HG03280 (cell line): ENCODE measurements around the gene HSPG2.

Source experiments
- ATAC-seq: cut with Tn5 transposase; IDR thresholded peaks from one replicate; pipeline ENCODE4 v1.9.1; 2021; ENCODE audit warnings: mild to moderate bottlenecking, moderate library complexity; ENCODE audit not compliant: unreplicated experiment

HSPG2 gene

DNA sequence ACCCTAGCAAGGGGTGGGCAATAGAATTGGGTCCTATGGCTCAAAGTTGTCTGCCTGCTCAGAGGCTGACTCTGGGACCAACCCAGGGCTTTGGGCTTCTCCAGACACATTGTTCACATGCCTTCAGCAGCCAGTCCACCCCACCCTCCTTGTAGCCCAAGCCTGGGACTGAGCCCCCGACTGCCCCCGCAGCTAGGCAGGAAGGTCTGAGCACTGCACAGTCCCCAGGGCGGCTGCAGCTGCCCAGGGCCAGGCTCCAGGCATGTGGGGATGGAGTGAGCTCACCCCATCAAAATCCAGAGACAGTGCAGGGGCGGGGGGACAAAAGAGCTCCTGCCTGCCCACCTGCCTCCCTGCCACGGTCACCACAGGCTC is 35.6 kb downstream of the HSPG2 start:
- ATAC-seq = no peak

DNA sequence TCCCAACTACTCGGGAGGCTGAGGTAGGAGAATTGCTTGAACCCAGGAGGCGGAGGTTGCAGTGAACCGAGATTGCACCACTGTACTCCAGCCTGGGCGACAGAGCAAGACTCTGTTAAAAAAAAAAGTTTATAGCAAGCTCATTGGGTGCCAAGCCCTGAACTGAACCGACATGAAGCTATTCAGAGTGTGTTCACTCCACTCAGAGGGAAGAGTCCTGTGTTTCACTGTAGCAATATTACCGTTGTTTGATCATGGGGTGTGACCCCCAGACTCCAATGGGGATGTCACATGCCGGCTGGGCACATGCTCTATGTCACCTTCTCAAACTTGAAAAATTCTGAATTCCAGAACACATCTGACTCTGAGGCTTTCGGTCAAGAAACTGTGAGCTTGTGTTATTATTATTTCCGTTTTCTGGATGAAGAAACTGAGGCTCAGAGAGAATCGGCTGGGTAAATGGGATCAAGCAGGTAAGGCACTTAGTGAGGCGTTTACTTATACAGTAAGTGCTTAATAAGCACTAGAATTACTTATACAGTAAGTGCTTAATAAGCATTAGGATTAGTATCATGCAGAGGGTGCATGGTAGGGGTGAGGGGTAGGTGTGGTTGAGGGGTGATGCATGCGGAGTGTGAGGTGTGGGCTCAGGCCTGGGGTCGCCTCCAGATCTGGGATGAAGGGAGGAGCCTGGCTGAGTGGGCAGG is 36.2 kb downstream of the HSPG2 start:
- no peak for ATAC-seq

DNA sequence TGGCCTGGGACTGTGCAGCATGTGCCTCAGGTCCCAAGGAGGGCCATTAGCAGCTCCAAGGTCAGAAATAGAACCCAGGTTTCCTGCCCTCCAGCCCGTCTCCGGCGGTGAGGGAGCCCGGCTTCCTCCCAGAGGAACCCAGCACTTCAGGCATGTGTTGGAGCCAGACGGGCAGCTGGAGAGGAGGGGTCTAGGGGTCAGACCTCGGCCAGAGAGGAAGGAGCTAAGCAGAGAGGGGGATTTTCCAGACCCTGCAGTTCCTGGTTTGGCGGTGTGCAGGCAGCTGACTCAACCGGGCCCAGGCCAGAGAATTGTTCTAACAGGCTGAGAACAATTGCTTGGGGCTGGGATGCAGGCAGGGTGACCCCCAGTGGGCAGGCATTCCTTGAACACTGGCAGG is 37.1 kb downstream of the HSPG2 start:
- ATAC-seq = no peak

DNA sequence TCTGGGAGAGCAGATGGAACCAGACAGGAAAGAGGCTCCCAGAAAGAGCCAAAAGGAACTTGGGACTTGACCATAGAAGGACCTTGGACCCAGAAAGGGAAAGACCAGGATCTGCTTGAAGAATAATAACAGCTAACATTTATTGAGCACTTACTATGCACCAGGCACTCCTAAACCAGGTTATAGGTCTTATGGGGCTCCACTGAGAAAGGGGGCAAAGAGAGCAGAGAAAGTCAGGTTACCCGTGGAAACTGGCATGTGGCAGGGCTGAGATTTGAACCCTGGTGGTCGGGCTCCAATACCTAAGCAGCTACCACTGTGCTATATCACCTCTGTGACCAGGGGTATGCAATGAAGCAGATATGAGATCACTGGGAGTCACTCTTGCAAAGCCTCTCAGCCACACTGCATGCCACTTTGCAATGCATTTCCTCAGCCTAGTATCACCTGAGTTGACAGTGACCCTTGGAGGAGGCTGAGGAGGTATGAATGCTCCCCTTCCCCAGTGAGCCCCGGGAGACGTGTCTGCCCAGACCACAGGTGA is 37.8 kb downstream of the HSPG2 start:
- ATAC-seq = no peak

DNA sequence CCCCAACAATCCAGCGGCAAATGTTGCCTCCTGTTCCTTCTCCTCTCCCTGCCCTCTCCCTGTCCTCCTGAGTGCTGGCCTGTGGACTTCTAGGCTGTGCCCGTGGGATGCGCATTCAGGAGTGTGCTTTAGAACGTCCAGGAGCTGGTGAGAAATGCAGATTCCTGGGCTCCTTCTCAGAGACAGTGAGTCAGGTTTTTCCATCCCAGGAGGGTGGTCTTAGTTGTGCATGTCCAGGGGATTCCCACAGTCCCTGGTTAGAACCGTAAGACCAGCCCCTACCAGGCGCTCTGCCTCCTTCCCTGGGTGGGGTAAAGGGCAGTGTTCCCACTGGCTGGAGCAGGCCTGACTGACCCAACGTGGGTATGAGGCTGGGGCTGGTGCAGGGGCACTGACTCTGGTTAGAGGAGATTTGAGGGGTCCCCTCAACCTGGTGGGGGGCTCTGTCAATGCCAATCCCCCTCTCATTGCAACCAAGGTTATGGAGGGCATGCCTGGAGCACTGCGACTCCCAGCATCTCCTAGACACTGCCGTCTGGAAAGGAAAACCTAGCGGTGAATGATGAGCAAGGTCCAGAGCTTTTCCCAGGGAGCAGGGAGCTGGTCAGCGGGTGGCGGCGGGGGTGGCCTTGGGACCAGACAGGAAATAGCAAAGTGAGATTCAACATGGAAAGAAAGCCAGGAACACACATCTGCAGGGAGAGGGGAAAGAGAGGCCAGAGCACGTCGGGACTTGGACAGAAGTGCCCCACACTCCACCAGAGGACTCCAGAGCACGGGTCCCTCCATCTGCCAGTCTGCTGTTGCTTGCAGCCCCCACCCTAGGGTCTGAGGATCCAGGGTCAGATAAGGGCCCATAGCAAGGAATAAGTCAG is 38.5 kb downstream of the HSPG2 start:
- no peak for ATAC-seq

DNA sequence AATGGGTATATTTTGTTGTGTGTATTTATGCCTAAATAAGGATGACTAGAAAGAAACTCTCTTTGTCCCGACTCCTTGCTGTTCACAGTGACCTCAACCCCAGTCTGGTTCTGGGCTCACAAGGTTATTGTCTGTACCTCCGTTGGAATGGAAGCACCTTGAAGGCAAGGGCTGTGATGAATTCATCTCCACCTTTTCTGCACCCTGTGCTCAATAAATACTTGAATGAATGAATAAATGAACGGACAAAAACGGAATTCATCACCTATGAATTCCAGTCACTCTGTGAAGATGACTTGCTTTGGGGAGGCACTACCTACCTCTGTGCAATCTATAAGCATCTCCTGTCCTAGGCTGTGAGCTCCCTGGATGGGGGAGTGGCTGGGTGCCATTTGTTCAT is 39.3 kb downstream of the HSPG2 start:
- ATAC-seq = no peak

DNA sequence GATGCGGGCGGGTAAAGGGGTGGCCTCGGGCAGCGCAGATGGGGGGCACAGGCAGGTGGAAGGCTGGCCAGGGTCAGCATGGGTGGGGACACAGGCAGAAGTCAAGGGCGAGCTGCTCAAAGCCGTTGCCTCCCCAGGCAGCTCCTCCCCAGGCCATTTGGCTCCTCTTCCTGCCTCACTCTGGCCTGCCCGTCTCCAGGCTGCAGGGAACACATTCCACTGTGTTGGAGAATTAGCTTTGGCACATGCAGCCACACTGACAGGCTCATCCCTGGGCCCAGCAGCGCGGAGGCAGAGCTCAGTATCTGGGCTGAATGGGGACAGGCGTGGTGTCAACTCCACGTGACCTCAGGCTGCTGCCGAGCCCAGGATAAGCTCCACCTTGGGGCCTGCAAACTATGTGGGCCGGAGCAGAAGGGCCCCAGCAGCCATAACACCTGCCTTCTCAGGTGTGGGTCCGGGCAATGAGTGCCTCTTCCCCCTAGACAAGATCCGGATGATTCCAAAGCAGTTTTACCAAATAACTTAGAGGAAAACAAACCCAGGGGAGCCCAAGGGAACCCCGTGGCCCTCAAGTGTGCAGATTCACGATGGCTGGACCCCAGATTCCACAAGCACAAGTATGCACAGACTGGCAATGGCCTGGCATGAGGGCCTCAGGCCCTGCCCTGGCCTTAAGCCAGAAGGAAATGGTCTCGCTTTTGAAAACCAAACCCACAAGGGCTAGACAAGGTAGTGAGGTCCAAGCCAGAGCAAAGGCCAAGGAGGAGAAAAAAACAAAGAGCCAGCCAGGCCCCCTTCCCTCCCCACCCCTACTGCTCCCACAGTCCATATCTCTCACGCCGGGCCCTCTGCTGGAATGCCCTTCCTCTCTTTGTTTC is 40.2 kb downstream of the HSPG2 start:
- no peak for ATAC-seq

DNA sequence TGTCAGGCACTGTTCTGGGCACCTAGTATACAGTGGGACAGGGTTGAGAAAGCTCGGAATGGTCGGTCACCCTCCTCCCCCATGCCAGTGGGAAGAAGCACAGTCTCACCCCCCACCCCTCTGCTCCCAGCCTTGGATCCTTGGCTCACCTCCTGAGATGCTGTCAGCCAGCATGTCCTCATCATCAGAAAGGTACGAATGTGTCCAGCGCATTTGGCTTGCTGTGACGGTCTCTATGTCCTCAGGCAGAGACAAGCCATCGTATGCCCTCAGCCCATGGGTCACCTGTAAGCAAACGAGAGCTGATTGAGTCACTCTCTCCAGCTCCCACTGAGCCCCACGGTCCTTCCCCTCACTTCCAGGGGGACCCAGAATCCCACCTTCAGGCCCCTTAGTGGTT is 41.1 kb downstream of the HSPG2 start:
- no peak for ATAC-seq

DNA sequence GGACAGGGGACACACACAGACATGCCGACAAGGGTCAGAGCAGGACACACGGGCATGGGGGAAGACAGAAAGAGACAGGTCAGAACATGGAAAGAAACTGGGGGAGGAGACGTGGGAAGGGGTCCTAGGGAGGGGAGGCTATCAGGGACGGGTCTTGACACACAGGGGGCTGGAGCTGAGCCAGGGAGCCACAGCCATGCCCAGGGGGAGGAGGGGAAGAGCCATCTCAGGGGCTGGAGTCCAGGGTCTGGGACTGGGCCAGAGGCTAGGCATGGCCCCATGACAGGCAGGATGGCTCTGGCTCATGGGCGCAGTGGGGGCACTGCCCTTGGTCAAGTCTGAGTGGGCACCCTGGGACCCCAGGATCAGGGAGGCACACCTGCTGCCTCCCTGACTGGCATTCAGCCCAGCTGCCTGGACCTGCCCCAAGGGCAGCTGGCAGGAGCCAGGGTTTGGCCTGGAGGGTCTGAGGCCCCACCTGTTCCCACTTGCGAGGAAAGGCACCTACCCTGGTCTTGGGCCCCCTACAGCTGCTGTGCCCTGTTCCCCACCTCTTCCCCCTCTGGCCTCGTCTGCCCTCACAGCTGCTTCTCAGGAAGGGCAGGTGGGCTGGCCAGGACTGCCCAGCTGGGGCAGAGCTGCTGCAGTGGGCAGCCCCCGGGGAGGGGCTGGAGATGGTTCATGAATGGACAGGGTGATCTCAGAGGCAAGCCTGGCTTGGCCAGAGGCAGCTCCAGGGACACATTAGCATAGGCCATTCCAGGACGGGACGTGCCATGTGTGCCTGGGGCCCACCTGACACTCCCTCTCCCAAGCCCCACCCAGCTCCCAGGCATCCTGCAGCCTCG is 42.9 kb downstream of the HSPG2 start:
- no peak for ATAC-seq

DNA sequence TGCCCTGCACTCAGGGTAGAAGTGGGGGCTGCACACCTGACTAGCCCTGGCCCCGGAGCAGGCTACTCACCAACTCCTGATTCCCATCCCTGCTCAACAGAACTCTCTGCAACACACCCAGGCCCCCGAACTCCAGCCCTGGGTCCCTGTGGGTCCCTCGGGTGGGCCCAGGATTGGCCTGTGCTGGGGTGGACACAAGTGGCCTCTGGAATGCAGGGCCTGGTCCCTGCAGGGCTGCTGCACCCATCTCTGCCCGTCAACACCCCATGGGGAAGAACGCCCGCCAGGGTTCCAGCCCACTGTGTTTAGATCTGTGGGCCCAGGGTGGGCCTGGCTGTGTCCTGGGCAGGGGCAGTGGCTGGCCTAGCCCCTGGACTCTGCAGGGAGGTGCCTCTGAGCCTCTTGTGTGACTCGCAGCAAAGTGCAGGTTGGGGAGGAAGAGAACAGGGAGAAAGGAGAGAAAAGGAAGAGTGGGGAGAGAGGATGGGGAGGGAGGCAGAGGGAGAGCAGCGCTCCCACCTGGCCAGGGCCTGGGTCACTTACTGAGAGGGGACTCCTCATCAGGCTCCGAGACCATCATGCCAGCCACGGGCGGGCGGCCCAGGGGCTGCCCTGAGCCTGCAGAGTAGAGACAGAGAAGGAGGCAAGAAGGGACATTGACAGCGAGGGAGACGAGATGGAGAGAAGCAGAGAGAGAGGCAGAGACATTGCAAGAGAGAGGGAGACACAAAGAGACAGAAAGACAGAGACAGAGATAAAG is 43.9 kb downstream of the HSPG2 start:
- ATAC-seq = no peak

DNA sequence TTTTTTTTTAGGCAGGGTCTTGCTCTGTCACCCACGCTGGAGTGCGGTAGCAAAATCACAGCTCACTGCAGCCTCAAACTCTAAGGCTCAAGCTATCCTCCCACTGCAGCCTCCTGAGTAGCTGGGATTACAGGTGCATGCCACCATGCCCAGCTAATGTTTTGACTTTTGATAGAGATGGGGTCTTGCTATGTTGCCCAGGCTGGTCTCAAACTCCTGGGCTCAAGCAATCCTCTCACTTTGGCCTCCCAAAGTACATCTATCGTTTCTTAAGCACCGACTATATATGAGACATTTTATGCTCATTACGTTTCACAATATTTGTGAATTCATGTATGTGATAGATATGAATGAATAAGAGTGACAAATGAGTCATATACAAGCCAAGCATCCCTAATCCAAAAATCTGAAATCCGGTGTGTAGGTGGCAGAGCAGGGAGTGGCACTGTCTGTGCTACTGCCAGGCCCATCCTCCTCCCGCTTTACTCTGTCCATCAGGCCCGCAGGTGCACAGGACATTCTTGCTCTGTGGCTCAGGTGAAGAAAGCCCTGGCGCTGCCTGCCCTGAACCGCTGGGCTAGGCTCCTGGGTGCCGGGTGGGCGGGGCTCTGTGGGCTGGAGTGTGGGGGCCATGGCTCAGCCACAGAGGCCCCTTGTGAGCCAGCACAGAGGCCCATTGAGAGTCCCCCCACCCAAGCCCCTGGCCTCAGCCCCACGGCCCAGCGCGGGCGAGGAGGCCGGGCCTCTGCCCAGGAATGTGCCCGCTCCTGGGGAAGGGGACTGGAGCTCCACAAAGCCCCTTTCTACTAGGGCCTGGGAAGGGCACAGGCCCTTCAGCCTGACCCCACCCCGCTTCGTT is 45.3 kb downstream of the HSPG2 start:
- ATAC-seq = no peak

DNA sequence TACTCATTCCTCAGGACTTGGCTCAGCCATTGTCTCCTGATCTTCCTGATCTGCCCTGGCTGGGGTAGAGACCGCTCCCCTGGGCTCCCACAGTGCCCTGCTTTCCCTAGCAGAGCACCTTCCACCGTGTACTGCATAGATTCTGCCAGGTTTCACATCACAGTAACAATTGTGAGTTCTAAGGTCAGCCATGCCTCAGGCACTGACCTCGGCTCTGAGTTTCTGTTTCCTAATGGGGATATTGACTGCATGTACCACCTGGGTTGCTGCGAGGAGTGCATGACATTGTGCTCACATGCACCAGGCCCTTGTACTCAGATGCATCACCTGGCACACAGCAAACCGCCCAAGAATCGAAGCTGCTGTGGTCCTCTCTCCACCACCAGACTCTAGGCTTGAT is 46.0 kb downstream of the HSPG2 start:
- ATAC-seq = no peak

DNA sequence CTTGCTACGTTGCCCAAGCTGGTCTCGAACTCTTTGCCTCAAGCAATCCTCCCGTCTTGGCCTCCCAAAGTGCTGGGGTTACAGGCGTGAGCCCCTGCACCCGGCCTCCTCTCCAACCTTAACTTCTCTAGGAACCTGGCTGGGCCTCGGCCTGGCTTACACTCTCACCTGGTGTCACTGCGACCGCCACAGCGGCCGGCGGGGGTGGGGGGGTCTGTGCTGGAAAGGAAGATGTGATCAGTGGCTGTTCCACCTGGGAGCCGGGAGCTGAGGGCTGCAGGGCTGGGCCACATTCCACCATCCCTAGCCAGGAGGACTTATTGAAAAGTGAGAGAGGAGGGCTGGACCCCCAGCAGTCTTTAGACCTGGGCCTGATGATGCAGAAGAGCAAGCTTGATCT is 48.6 kb downstream of the HSPG2 start:
- no peak for ATAC-seq

DNA sequence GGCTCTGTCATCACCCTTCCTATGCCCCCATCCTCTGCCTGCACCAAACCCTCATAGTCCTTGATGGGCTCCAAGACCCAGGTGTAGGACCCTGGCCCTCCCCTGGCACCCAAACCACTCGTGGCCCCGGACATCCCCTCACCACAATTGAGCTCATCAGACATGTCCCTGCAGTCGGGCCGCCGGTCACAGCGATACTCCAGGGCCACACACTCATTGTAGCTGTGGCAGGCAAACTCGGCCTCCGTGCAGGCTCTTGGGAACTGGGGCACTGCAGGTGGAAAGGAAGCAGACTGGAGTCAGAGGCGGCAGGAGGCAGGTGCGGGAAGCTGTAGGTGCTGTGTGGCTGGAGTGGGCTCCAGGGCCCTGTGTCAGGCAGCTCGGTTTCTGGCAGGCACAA is 49.3 kb downstream of the HSPG2 start:
- no peak for ATAC-seq

DNA sequence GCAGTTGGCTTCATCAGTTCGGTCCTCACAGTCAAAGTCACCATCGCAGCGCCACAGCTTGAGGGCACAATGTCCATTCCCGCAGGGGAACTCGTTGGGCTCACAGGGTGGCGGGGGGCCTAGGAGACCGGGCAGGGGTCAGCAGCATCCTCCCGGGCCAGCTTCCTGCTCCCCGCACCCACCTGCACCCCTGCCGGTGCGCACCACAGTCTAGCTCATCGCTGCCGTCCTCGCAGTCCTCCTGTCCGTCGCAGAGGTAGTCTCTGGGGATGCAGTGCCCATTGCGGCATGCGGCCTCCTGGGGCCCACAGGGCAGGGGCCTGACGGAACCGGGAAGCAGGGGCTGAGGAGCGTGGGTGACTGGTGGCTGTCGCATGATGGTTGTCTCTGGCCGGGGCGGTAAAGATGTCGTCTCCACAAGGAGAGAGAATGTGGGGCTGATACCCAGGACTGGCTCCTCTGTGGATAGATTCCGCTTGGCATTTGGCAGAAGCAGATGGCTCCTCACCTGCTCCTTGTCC is 49.8 kb downstream of the HSPG2 start:
- ATAC-seq = no peak

DNA sequence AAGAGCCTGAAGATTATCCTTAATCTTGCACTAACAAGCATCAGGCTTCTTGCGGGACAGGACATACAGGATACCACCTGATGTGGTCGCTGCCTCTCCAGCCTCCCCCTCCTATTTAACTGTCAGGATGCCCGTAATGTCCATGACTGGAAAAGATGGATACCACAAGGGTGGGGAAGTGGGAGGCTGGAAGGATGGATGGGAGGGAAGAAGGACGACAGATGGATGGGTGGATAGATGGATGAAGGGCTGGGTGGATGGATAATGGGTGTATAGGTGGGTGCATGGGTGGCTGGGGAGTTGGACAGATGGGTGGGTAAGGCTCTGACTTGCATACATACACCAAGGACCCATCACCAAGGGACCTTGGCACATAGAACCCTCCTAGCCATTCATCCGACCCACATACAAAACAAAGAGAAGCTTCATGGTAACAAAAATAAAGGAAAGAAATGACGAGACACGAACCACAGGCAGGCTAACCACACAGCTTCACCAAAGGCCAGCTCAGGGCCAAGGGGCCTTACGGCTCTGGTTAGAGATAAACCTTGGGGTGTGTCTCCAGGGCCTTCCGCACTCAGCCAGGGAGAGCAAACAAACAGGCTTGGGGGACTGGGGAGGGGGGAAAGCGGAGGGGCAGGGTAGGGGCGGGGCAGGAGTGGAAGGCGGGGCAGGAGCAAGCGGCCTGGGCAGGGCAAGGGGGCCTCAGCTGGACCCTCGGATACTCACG is 50.5 kb downstream of the HSPG2 start:
- ATAC-seq = no peak

DNA sequence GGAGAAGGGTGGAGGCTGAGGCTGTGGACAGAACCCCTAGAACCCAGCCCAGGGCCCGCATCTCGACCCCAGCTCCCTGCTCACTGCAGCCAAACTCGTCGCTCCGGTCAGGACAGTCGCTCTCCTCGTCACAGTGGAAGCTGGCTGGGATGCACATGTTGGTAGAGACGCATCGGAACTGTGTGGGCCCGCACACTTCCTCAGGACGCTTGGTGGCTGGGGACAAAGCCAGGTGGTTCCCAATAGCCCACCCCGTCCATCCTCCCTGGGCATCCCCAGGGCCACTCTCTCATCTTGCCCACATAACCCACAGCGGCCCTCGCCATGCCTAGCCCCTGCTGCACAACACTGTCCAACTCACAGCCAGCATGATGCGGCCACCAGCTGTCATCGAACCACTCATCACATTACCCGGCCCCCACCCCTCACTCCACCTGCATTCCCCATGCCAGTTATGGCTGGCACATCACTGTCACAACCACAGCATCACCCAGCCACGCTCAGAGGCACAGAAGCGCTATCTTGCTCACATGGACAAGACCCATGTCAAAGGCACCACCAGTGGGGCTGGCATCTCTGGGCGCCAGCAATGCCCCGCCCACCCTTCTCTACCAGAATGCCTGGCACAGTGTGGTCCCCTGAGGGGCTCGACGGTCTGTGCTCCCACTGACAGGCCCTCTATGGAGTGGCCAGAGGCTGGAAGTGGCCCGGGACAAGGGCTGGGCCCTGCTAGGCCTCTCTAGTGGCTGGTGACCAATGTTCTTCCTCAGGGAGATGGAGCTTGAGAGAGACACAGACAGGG is 51.7 kb downstream of the HSPG2 start:
- ATAC-seq = no peak
